ENCODE data around the gene NRROS.

DNA sequence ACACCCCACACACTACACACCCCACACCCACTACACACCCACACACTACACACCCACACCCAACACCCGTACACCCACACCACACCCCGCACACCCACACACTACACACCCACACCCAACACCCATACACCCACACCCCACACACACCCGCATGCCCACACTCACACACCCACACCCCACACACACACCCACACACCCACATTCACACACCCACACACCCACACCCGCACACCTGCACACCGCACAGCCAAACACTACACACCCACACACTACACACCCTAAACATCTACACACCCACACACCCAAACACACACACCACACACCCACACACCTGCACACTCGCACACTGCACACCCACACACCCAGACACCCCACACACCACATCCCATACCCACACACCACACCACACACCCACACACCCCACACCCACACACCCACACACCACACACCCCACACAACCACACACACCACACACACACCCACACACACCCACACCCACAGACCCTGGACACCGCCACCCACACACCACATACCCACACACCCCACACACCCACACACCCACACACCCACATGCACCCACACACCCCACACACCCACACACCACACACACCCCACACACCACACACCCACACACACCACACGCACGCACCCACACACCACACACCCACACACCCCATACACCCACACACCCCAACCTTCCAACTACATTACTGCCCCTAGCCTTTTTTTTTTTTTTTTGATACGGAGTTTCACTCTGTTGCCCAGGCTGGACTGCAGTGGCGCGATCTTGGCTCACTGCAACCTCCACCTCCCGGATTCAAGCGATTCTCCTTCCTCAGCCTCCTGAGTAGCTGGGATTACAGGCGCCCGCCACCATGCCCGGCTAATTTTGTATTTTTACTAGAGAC is 55.7 kb downstream of the NRROS start:
- TF ChIP-seq, protein P1, sequence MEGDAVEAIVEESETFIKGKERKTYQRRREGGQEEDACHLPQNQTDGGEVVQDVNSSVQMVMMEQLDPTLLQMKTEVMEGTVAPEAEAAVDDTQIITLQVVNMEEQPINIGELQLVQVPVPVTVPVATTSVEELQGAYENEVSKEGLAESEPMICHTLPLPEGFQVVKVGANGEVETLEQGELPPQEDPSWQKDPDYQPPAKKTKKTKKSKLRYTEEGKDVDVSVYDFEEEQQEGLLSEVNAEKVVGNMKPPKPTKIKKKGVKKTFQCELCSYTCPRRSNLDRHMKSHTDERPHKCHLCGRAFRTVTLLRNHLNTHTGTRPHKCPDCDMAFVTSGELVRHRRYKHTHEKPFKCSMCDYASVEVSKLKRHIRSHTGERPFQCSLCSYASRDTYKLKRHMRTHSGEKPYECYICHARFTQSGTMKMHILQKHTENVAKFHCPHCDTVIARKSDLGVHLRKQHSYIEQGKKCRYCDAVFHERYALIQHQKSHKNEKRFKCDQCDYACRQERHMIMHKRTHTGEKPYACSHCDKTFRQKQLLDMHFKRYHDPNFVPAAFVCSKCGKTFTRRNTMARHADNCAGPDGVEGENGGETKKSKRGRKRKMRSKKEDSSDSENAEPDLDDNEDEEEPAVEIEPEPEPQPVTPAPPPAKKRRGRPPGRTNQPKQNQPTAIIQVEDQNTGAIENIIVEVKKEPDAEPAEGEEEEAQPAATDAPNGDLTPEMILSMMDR (conservative IDR thresholded peaks at IDR 0.05) = no peak
- no peak for TF ChIP-seq ZFX (IDR thresholded peaks at IDR 0.05)

Data from C4-2B (cell line).